CD14-positive monocyte (primary cell): Measurements from ENCODE around the gene IL1A. TPM values are rescaled to one million over a fixed set of nuclear protein-coding genes. Genes with fewer than 3 reads are reported as not detected.

ENCODE experiments used
- DNase-seq, 3 donors: peaks; one replicate each; pipeline ENCODE4 v3.0.0-alpha.2; 2011 to 2022
- H2AFZ ChIP-seq: 2 replicates; pipeline ENCODE4 v1.6.0; 2012; ENCODE audit warnings: mild to moderate bottlenecking, low read depth, low read length, inconsistent platforms; ENCODE audit not compliant: insufficient read depth, poor library complexity, severe bottlenecking
- H3K27ac ChIP-seq, 2 donors: 1 replicate in 1 of 2; 2 replicates in 1 of 2; pipeline ENCODE4 v1.5.1; 2012 to 2013; ENCODE audit warnings: low read length in 2 of 2, control low read depth in 1 of 2, inconsistent platforms in 1 of 2, low read depth in 1 of 2, mild to moderate bottlenecking in 1 of 2
- H3K27me3 ChIP-seq, 2 donors: one replicate each; pipeline versions ENCODE4 v1.6.0 to v1.6.1; 2011 to 2013; ENCODE audit warnings: low read length in 2 of 2; ENCODE audit not compliant: control insufficient read depth in 2 of 2, insufficient read depth in 2 of 2
- H3K36me3 ChIP-seq, 2 donors: replicated peaks in 1 of 2; 1 replicate in 1 of 2; 2 replicates in 1 of 2; pipeline versions ENCODE4 v1.5.1 to v1.6.1; 2012 to 2013; ENCODE audit warnings: low read length in 2 of 2, control low read depth in 1 of 2, inconsistent platforms in 1 of 2, mild to moderate bottlenecking in 1 of 2; ENCODE audit not compliant: insufficient read depth in 2 of 2, control insufficient read depth in 1 of 2
- H3K4me1 ChIP-seq, 2 donors: 1 replicate in 1 of 2; 2 replicates in 1 of 2; pipeline versions ENCODE4 v1.5.1 to v1.6.1; 2012 to 2013; ENCODE audit warnings: low read length in 2 of 2, control low read depth in 1 of 2, inconsistent platforms in 1 of 2, mild to moderate bottlenecking in 1 of 2, moderate library complexity in 1 of 2; ENCODE audit not compliant: insufficient read depth in 2 of 2, control insufficient read depth in 1 of 2
- H3K4me2 ChIP-seq: replicated peaks from 2 replicates; pipeline ENCODE3; 2012; ENCODE audit warnings: low read length, moderate library complexity, mild to moderate bottlenecking; ENCODE audit not compliant: poor library complexity, severe bottlenecking; ENCODE audit errors: extremely low read depth
- H3K4me3 ChIP-seq, 3 experiments: fragments of 200-600 bp in 1 of 3; sonication (generic) in 1 of 3; replicated peaks in 1 of 3; 1 replicate in 2 of 3; 2 replicates in 1 of 3; pipeline ENCODE4 v1.5.1; 2011 to 2013; ENCODE audit warnings: low read length in 3 of 3, mild to moderate bottlenecking in 3 of 3, control low read depth in 2 of 3, low read depth in 2 of 3, inconsistent platforms in 1 of 3, moderate library complexity in 1 of 3
- H3K79me2 ChIP-seq: 2 replicates; pipeline ENCODE4 v1.6.0; 2012; ENCODE audit warnings: mild to moderate bottlenecking, control low read depth, inconsistent platforms, low read length, moderate library complexity; ENCODE audit not compliant: insufficient read depth
- H3K9ac ChIP-seq: 2 replicates; pipeline ENCODE4 v1.6.0; 2017; ENCODE audit warnings: low read length, mild to moderate bottlenecking; ENCODE audit not compliant: insufficient read depth, poor library complexity, severe bottlenecking
- H3K9me3 ChIP-seq, 2 donors: replicated peaks in 1 of 2; 1 replicate in 1 of 2; 2 replicates in 1 of 2; pipeline versions ENCODE4 v1.5.1 to v1.6.1; 2012 to 2013; ENCODE audit warnings: low read length in 2 of 2, control low read depth in 1 of 2; ENCODE audit not compliant: control insufficient read depth in 1 of 2, insufficient read depth in 1 of 2
- H4K20me1 ChIP-seq: 2 replicates; pipeline ENCODE4 v1.6.0; 2012; ENCODE audit warnings: mild to moderate bottlenecking, low read length, control low read depth, moderate library complexity; ENCODE audit not compliant: insufficient read depth
- H3K27ac Mint-ChIP-seq, 7 donors: one replicate each; pipeline ENCODE4 v1.8.0; 2020; ENCODE audit warnings: mild to moderate bottlenecking in 7 of 7, mixed read lengths in 7 of 7, moderate library complexity in 6 of 7, inconsistent platforms in 2 of 7
- H3K27me3 Mint-ChIP-seq, 3 donors: one replicate each; pipeline ENCODE4 v1.8.0; 2021 to 2022; ENCODE audit warnings: low read depth in 3 of 3, mild to moderate bottlenecking in 3 of 3, mixed read lengths in 3 of 3, moderate library complexity in 3 of 3, inconsistent platforms in 1 of 3
- H3K36me3 Mint-ChIP-seq, 2 donors: one replicate each; pipeline ENCODE4 v1.8.0; 2020; ENCODE audit warnings: mixed read lengths in 2 of 2, inconsistent platforms in 1 of 2, mild to moderate bottlenecking in 1 of 2
- H3K4me1 Mint-ChIP-seq: one replicate; pipeline ENCODE4 v1.8.0; 2020; ENCODE audit warnings: mild to moderate bottlenecking, mixed read lengths
- H3K4me3 Mint-ChIP-seq, 2 donors: one replicate each; pipeline ENCODE4 v1.8.0; 2020; ENCODE audit warnings: mild to moderate bottlenecking in 2 of 2, mixed read lengths in 2 of 2, moderate library complexity in 1 of 2
- H3K9me3 Mint-ChIP-seq, 7 donors: one replicate each; pipeline ENCODE4 v1.8.0; 2020 to 2022; ENCODE audit warnings: mixed read lengths in 7 of 7, mild to moderate bottlenecking in 6 of 7, moderate library complexity in 6 of 7, inconsistent platforms in 2 of 7
- WGBS: methylation state at CpG from one replicate; pipeline ENCODE4 v1.1.5; 2013; ENCODE audit warnings: missing lambda C conversion rate; ENCODE audit not compliant: insufficient coverage; 5-methylcytosine and 5-hydroxymethylcytosine counted together
- intact Hi-C, 2 donors: fragments of 100-400 bp; cut with micrococcal nuclease; formaldehyde crosslinking; loops; one replicate each; pipeline versions ENCODE4 v1.15.0 to v1.15.1; 2023
- polyA plus RNA-seq, 3 donors: library from polyadenylated mRNA; depleted of rRNA in 1 of 3; unstranded in 2 of 3; stranded (reverse) in 1 of 3; fragments of 300-500 nt in 2 of 3; fragments of >200 nt in 1 of 3; fragmentation: Illumina TruSeq in 2 of 3; gene quantifications; 1 replicate in 2 of 3; 2 replicates in 1 of 3; pipeline ENCODE4 v1.2.3, GENCODE V29; 2012 to 2021
- TF ChIP-seq, protein P1 (sequence below): fragments of 200-600 bp; IDR thresholded peaks from one replicate; pipeline ENCODE4 v1.8.0; 2022; ENCODE audit warnings: antibody characterized with exemption, mild to moderate bottlenecking

Gene IL1A
- polyA plus RNA-seq, 3 donors: 0.26 to 0.83 TPM; not detected in 1

GRCh38 chr2:112772911-112773475 is 11.3 kb downstream of the IL1A start:
- Histone ChIP-seq H2AFZ (no peak overlapping the region), H3K9ac (no peak overlapping the region), H3K36me3 (no peaks in the 10 kb centered on the region), H3K4me1 (peaks cover 22 to 23% of the 10 kb centered on the region in 2 donors), H3K9me3 (no peaks in the 10 kb centered on the region), H3K4me2 (no peak overlapping the region), H3K27ac (no peak overlapping the region), H3K27me3 (no peaks in the 10 kb centered on the region), H3K79me2 (no peaks in the 10 kb centered on the region), H4K20me1 (no peaks in the 10 kb centered on the region), H3K4me3 (no peak overlapping the region)
- Mint-ChIP-seq H3K36me3 (peaks cover 0 to 5% of the 10 kb centered on the region in 2 donors), H3K4me3 (no peak overlapping the region), H3K27ac (peak overlapping the region in 1 of 7 donors; percentile 54), H3K27me3 (peaks cover 0 to 6% (median 0%) of the 10 kb centered on the region in 3 donors), H3K4me1 (peaks cover 28% of the 10 kb centered on the region), H3K9me3 (peaks cover 0 to 2% (median 0%) of the 10 kb centered on the region in 7 donors)
- intact Hi-C loops: no loop called here
- WGBS: 71% methylated on average over 1 of the region's 2 CpGs
- TF ChIP-seq, protein P1, sequence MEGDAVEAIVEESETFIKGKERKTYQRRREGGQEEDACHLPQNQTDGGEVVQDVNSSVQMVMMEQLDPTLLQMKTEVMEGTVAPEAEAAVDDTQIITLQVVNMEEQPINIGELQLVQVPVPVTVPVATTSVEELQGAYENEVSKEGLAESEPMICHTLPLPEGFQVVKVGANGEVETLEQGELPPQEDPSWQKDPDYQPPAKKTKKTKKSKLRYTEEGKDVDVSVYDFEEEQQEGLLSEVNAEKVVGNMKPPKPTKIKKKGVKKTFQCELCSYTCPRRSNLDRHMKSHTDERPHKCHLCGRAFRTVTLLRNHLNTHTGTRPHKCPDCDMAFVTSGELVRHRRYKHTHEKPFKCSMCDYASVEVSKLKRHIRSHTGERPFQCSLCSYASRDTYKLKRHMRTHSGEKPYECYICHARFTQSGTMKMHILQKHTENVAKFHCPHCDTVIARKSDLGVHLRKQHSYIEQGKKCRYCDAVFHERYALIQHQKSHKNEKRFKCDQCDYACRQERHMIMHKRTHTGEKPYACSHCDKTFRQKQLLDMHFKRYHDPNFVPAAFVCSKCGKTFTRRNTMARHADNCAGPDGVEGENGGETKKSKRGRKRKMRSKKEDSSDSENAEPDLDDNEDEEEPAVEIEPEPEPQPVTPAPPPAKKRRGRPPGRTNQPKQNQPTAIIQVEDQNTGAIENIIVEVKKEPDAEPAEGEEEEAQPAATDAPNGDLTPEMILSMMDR: no peak
- DNase-seq: no peak

- Histone ChIP-seq H3K4me1 (peaks cover 28 to 30% of the 10 kb centered on the region in 2 donors), H3K9ac (no peak overlapping the region), H3K4me2 (no peak overlapping the region), H3K36me3 (no peaks in the 10 kb centered on the region), H3K27me3 (no peaks in the 10 kb centered on the region), H3K79me2 (no peaks in the 10 kb centered on the region), H2AFZ (no peak overlapping the region), H3K27ac (no peak overlapping the region), H3K9me3 (no peaks in the 10 kb centered on the region), H3K4me3 (no peak overlapping the region), H4K20me1 (no peaks in the 10 kb centered on the region)
- peak overlapping the region in 6 of 7 donors; percentile 2 to 66 (median 19) for H3K27ac Mint-ChIP-seq
- TF ChIP-seq, protein P1: no peak
- H3K9me3 Mint-ChIP-seq: peaks cover 0 to 2% (median 0%) of the 10 kb centered on the region in 7 donors
- peaks cover 34% of the 10 kb centered on the region for H3K4me1 Mint-ChIP-seq
- peaks cover 0 to 5% of the 10 kb centered on the region in 2 donors for H3K36me3 Mint-ChIP-seq
- DNase-seq: peak; percentile 37 to 66 (median 61)
- intact Hi-C loops: no loop called here
- H3K4me3 Mint-ChIP-seq: no peak overlapping the region
- peaks cover 0 to 4% (median 2%) of the 10 kb centered on the region in 3 donors for H3K27me3 Mint-ChIP-seq
- 29% methylated on average over 1 of the region's 4 CpGs for WGBS
Observed at GRCh38 chr2:112772322-112772721, 12.0 kb downstream of the IL1A start.
